BE2C (cell line): ENCODE data around the gene EDEM3.

Source experiments
- DNase-seq: peaks from one replicate; pipeline ENCODE4 v3.0.0-alpha.2; 2020
- H3K27me3 ChIP-seq: fragments of 250-450 bp; sonication (Bioruptor Pico); 2 replicates; pipeline ENCODE4 v1.5.1; 2020; ENCODE audit warnings: mild to moderate bottlenecking
- H3K36me3 ChIP-seq: fragments of 250-450 bp; sonication (Bioruptor Pico); 2 replicates; pipeline ENCODE4 v1.5.1; 2020; ENCODE audit warnings: mild to moderate bottlenecking
- H3K4me1 ChIP-seq: fragments of 250-450 bp; sonication (Bioruptor Pico); 2 replicates; pipeline ENCODE4 v1.5.1; 2020
- H3K4me3 ChIP-seq: 2 replicates; pipeline ENCODE4 v1.5.1; 2011; ENCODE audit warnings: low read depth, low read length
- H3K9me3 ChIP-seq: fragments of 250-450 bp; sonication (Bioruptor Pico); 2 replicates; pipeline ENCODE4 v1.5.1; 2020
- TF ChIP-seq, protein P1 (sequence below): IDR thresholded peaks from 2 replicates; pipeline ENCODE4 v1.5.1; 2012; ENCODE audit warnings: mild to moderate bottlenecking, low read depth, low read length

EDEM3 gene

DNA sequence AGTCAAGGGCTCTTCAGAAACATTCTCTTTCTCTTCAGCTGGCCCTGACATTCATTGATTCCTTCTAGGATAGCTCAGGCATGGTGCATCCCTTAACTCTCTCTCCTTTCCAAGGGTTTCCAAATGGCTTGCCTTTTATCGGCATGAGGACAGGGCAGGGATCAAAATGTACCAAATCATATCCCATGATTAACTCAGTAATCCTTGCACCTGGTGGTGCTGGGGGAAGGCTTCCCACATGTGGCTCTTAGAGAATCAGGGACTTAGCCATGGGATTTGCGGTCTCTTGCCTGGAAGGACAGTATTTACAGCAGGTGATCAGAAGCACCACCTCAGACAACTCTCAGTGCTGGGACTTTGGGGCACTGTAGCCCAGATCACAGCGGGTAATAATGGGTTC is 46.2 kb upstream of the EDEM3 start:
- Histone ChIP-seq H3K9me3 (no peaks in the 10 kb centered on the region), H3K36me3 (no peaks in the 10 kb centered on the region), H3K4me1 (no peaks in the 10 kb centered on the region; the same call in 1 of the 2 replicates), H3K4me3 (no peak overlapping the region), H3K27me3 (no peaks in the 10 kb centered on the region)
- DNase-seq: no peak
- TF ChIP-seq, protein P1, sequence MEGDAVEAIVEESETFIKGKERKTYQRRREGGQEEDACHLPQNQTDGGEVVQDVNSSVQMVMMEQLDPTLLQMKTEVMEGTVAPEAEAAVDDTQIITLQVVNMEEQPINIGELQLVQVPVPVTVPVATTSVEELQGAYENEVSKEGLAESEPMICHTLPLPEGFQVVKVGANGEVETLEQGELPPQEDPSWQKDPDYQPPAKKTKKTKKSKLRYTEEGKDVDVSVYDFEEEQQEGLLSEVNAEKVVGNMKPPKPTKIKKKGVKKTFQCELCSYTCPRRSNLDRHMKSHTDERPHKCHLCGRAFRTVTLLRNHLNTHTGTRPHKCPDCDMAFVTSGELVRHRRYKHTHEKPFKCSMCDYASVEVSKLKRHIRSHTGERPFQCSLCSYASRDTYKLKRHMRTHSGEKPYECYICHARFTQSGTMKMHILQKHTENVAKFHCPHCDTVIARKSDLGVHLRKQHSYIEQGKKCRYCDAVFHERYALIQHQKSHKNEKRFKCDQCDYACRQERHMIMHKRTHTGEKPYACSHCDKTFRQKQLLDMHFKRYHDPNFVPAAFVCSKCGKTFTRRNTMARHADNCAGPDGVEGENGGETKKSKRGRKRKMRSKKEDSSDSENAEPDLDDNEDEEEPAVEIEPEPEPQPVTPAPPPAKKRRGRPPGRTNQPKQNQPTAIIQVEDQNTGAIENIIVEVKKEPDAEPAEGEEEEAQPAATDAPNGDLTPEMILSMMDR: no peak

DNA sequence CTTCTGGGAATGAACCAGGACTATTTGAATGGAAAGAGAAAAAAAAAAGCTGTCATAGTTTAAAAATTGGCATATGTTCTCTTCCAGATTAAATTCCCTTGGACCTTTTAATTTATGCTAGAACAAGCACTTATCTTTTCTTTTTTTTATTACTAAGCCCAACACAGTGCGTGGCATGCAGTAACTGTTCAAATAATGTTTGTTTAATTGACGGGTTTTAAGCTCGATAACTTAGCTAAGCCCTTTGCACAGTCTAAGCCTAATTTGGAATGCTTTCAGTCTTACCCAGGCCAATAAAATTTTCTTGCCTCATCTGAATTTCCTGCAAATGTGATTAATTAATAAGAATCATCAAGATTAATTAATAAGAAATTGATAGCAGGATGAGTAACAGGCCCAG is 39.3 kb upstream of the EDEM3 start:
- no peak overlapping the region for H3K4me3 ChIP-seq
- no peaks in the 10 kb centered on the region for H3K36me3 ChIP-seq
- H3K9me3 ChIP-seq: no peaks in the 10 kb centered on the region
- TF ChIP-seq, protein P1: no peak
- no peak for DNase-seq
- H3K4me1 ChIP-seq: no peaks in the 10 kb centered on the region
- peaks cover 4% of the 10 kb centered on the region; the same call in 1 of the 2 replicates for H3K27me3 ChIP-seq

DNA sequence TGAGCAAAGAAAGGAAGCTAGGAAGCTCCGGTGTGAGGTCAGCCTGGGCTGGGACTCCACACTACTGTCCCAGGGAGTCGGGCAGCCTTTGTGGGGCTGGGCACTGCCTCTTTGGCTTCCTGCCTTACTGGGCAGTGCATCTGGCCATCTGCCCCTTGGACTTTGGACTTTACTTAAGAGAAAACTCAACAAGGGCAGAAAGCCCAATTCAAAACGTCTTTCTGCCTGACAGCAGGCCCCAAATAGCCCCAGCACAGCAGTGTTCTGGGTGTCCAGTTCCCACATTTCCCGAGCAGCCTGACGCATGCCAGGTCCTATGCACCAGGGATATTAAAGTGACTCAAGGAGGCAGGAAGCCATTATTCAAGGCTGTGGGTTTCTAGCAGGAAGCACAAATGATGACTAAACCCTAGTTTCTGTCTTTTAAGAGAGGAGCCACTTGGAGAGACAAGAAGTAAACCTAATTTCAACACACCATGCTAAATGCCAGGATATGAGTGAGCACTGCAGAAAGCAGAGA is 37.9 kb upstream of the EDEM3 start:
- TF ChIP-seq, protein P1: no peak
- Histone ChIP-seq H3K9me3 (no peaks in the 10 kb centered on the region), H3K36me3 (no peaks in the 10 kb centered on the region), H3K27me3 (peaks cover 4% of the 10 kb centered on the region; the same call in 1 of the 2 replicates), H3K4me3 (no peak overlapping the region), H3K4me1 (no peaks in the 10 kb centered on the region)
- no peak for DNase-seq

DNA sequence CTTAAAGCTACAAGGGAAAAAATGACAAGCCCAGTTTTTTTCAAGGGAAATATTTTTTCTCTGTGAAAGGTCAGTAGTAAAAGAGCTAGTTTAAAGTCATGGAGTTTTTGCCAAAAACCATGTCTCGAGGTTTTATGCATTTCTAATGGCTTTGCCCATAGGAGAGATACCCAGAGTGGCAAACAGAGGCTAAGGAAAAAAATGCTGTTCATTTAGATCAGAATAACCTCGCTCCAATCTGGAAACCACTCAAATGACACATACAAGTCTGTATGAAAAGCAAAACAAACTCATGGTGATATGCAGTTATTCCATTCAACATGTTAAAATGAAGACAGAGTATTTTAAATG is 36.9 kb upstream of the EDEM3 start:
- no peak for DNase-seq
- H3K36me3 ChIP-seq: no peaks in the 10 kb centered on the region
- H3K4me3 ChIP-seq: no peak overlapping the region
- no peaks in the 10 kb centered on the region for H3K9me3 ChIP-seq
- peaks cover 4% of the 10 kb centered on the region; the same call in 1 of the 2 replicates for H3K27me3 ChIP-seq
- H3K4me1 ChIP-seq: no peaks in the 10 kb centered on the region
- TF ChIP-seq, protein P1: no peak

DNA sequence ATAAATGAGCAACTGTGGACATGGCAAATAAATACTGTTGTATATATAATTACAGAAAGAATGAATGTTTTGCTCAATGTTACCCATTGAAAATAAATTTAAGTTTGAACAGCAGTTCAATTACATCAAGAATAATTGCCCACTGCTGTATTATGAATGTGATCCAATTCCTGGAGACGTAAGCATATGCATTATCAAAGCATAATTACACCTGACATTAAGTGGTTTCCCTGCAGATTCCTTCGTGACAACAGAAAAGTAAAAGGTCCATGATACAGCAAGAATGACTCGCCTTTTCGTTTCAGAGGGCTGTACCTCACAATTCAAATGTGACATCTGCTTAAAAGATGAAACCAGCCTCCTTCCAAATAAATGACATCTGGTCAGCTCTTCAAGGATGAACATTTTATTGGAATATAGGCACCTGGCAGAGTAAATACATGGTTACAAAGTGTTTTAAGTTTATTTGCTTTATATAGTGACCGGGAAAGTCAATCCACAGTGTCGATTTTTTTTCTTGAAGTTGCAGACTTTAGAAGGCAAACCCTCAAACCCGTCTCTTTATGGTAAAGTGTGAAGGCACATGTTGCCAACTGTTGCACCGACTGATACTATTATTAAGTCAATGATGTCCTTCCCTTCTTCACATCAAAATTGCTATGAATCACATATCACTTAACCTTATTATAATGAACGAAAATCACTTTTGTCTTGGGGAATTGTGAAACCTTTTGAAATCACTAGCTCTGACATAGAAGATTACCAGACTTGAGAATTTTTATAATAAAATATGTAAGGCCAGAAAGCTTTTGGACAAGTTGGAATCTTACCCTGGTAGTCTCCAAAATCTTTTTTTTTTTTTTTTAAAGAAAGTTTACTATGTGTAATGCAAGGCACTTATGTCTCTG is 36.2 kb upstream of the EDEM3 start:
- Histone ChIP-seq H3K36me3 (no peaks in the 10 kb centered on the region), H3K4me1 (no peaks in the 10 kb centered on the region), H3K27me3 (peaks cover 4% of the 10 kb centered on the region; the same call in 1 of the 2 replicates), H3K4me3 (no peak overlapping the region), H3K9me3 (no peaks in the 10 kb centered on the region)
- TF ChIP-seq, protein P1: no peak
- DNase-seq: no peak

DNA sequence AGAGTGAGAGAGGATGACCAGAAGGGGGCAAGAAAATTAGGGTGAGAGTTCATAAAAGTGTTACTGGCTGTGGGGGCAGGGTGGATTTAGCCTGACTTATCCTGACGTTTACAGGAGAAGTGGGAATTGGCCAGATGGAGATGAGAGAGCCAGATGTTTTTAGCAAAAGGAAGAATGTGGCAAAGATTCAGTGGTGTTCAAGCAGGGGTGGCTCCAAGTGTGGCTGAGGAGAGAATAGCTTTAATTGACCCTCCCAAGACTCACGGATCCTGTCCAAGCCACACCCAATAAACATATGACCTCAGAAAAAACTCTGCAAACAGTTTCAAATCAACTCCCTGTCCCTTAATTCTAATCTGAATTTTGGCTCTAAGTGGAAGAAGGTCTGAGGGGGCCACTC is 35.2 kb upstream of the EDEM3 start:
- Histone ChIP-seq H3K4me3 (no peak overlapping the region), H3K9me3 (no peaks in the 10 kb centered on the region), H3K4me1 (no peaks in the 10 kb centered on the region), H3K36me3 (no peaks in the 10 kb centered on the region), H3K27me3 (peaks cover 4% of the 10 kb centered on the region; the same call in 1 of the 2 replicates)
- DNase-seq: no peak
- TF ChIP-seq, protein P1: no peak
